Nephron (organoid): ENCODE data around the gene AGAP1.

Experiments
- H3K27ac Mint-ChIP-seq, 3 experiments: 2 replicates each; pipeline ENCODE4 v1.8.0; 2020; ENCODE audit warnings: mixed read lengths in 3 of 3, mild to moderate bottlenecking in 2 of 3, moderate library complexity in 1 of 3
- H3K27me3 Mint-ChIP-seq: 2 replicates; pipeline ENCODE4 v1.8.0; 2021; ENCODE audit warnings: low read depth, mild to moderate bottlenecking, moderate library complexity, mixed read lengths
- H3K36me3 Mint-ChIP-seq: 2 replicates; pipeline ENCODE4 v1.8.0; 2020; ENCODE audit warnings: low read depth, mixed read lengths
- H3K4me1 Mint-ChIP-seq: 2 replicates; pipeline ENCODE4 v1.8.0; 2020; ENCODE audit warnings: mixed read lengths
- H3K4me3 Mint-ChIP-seq, 3 experiments: 2 replicates each; pipeline ENCODE4 v1.8.0; 2020; ENCODE audit warnings: mild to moderate bottlenecking in 3 of 3, mixed read lengths in 3 of 3, moderate library complexity in 2 of 3
- H3K9me3 Mint-ChIP-seq: 2 replicates; pipeline ENCODE4 v1.8.0; 2020; ENCODE audit warnings: mixed read lengths
- CTCF ChIP-seq, 3 experiments: fragments of 200-600 bp; sonication (generic); IDR thresholded peaks; one replicate each; pipeline ENCODE4 v1.5.0; 2021; ENCODE audit warnings: antibody characterized with exemption in 3 of 3; ENCODE audit not compliant: unreplicated experiment in 3 of 3

Gene AGAP1

GRCh38 chr2:235533198-235533597 is 39.4 kb downstream of the AGAP1 start:
- Mint-ChIP-seq H3K4me1 (peaks cover 29% of the 10 kb centered on the region), H3K4me3 (no peak overlapping the region), H3K27ac (no peak overlapping the region), H3K36me3 (peaks cover 5% of the 10 kb centered on the region), H3K27me3 (peaks cover 4% of the 10 kb centered on the region), H3K9me3 (peaks cover 2% of the 10 kb centered on the region)
- no peak for TF ChIP-seq CTCF (IDR thresholded peaks at IDR 0.05; ENCODE audit: unreplicated experiment in 3 of 3)

- no peak for TF ChIP-seq CTCF (IDR thresholded peaks at IDR 0.05; ENCODE audit: unreplicated experiment in 3 of 3)
- Mint-ChIP-seq H3K27me3 (peaks cover 4% of the 10 kb centered on the region), H3K27ac (no peak overlapping the region), H3K4me1 (peaks cover 23% of the 10 kb centered on the region), H3K9me3 (peaks cover 2% of the 10 kb centered on the region), H3K4me3 (no peak overlapping the region), H3K36me3 (peaks cover 5% of the 10 kb centered on the region)
These were observed 40.0 kb downstream of the AGAP1 start for GRCh38 chr2:235533616-235534385.

GRCh38 chr2:235534678-235535422 is 41.0 kb downstream of the AGAP1 start:
- TF ChIP-seq CTCF (IDR thresholded peaks at IDR 0.05; ENCODE audit: unreplicated experiment in 3 of 3): no peak
- H3K4me3 Mint-ChIP-seq: no peak overlapping the region
- peaks cover 2% of the 10 kb centered on the region for H3K9me3 Mint-ChIP-seq
- H3K36me3 Mint-ChIP-seq: peaks cover 5% of the 10 kb centered on the region
- H3K4me1 Mint-ChIP-seq: peaks cover 18% of the 10 kb centered on the region
- H3K27me3 Mint-ChIP-seq: peaks cover 4% of the 10 kb centered on the region
- H3K27ac Mint-ChIP-seq: no peak overlapping the region

GRCh38 chr2:235535423-235536130 is 41.7 kb downstream of the AGAP1 start:
- TF ChIP-seq CTCF (IDR thresholded peaks at IDR 0.05; ENCODE audit: unreplicated experiment in 3 of 3): no peak
- peaks cover under 1% of the 10 kb centered on the region for H3K9me3 Mint-ChIP-seq
- no peak overlapping the region for H3K4me3 Mint-ChIP-seq

GRCh38 chr2:235536711-235537110 is 42.9 kb downstream of the AGAP1 start:
- H3K36me3 Mint-ChIP-seq: no peaks in the 10 kb centered on the region
- no peaks in the 10 kb centered on the region for H3K9me3 Mint-ChIP-seq
- no peak overlapping the region for H3K27ac Mint-ChIP-seq
- no peak for TF ChIP-seq CTCF (IDR thresholded peaks at IDR 0.05; ENCODE audit: unreplicated experiment in 3 of 3)
- H3K4me3 Mint-ChIP-seq: no peak overlapping the region
- peaks cover 14% of the 10 kb centered on the region for H3K4me1 Mint-ChIP-seq
- H3K27me3 Mint-ChIP-seq: peaks cover 4% of the 10 kb centered on the region

More at GRCh38 chr2:235535423-235536130, 41.7 kb downstream of the AGAP1 start:
- H3K27me3 Mint-ChIP-seq: peaks cover 4% of the 10 kb centered on the region
- peaks cover 1% of the 10 kb centered on the region for H3K36me3 Mint-ChIP-seq
- H3K27ac Mint-ChIP-seq: no peak overlapping the region
- peaks cover 14% of the 10 kb centered on the region for H3K4me1 Mint-ChIP-seq
